ENCODE measurements around the gene PTCH2.

PTCH2 gene

DNA sequence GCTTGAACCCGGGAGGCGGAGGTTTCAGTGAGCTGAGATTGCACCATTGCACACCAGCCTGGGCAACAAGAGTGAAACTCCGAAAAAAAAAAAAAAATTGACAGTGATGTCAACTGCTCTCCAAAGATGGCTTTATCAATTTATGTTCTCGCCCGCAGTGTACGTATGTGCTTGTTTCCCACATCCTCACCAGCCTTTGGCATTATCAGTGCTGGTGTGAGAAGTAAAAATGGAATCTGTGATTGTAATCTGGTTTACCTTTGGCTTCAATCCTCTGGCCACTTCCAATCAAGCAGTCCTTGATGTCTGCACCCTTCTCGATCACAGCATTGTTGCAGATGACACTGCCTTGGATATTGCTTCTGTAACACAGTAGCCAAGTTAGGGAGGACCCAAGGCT lies 14.4 kb upstream of the PTCH2 start:
- TF ChIP-seq, protein P1, sequence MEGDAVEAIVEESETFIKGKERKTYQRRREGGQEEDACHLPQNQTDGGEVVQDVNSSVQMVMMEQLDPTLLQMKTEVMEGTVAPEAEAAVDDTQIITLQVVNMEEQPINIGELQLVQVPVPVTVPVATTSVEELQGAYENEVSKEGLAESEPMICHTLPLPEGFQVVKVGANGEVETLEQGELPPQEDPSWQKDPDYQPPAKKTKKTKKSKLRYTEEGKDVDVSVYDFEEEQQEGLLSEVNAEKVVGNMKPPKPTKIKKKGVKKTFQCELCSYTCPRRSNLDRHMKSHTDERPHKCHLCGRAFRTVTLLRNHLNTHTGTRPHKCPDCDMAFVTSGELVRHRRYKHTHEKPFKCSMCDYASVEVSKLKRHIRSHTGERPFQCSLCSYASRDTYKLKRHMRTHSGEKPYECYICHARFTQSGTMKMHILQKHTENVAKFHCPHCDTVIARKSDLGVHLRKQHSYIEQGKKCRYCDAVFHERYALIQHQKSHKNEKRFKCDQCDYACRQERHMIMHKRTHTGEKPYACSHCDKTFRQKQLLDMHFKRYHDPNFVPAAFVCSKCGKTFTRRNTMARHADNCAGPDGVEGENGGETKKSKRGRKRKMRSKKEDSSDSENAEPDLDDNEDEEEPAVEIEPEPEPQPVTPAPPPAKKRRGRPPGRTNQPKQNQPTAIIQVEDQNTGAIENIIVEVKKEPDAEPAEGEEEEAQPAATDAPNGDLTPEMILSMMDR (IDR thresholded peaks at IDR 0.05; ENCODE audit: control insufficient read depth, insufficient read depth, low read depth, low read length, missing control alignments), result no peak
- no peak for DNase-seq (ENCODE audit: low read depth)

DNA sequence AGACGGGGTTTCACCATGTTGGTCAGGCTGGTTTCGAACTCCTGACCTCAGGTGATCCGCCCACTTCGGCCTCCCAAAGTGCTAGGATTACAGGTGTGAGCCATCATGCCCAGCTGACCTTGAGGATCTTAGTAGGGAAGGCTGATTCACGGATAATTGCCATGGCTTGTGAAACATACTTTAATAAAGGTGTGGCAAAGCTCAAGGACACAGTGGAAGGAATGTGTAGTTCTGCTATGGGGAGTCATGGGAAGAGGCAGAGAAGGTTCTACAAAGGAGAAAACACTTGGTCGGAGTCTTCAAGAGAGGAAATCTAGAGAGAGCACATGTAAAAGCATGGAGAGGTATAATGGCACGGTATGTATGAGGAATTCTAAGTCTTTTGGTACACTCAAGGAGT lies 12.7 kb upstream of the PTCH2 start:
- DNase-seq (ENCODE audit: low read depth), result no peak
- no peak overlapping the region for H3K4me3 ChIP-seq (ENCODE audit: control insufficient read depth, low read depth, low read length)
- TF ChIP-seq, protein P1 (IDR thresholded peaks at IDR 0.05; ENCODE audit: control insufficient read depth, insufficient read depth, low read depth, low read length, missing control alignments), result no peak

More for the DNA sequence above, 14.4 kb upstream of the PTCH2 start:
- no peak overlapping the region for H3K4me3 ChIP-seq (ENCODE audit: control insufficient read depth, low read depth, low read length)

GRCh38 chr1:44854970-44855369 lies 11.9 kb upstream of the PTCH2 start:
- DNase-seq (ENCODE audit: low read depth), result no peak
- TF ChIP-seq, protein P1 (IDR thresholded peaks at IDR 0.05; ENCODE audit: control insufficient read depth, insufficient read depth, low read depth, low read length, missing control alignments), result no peak
- no peak overlapping the region for H3K4me3 ChIP-seq (ENCODE audit: control insufficient read depth, low read depth, low read length)

- DNase-seq (ENCODE audit: low read depth), result no peak
- H3K4me3 ChIP-seq (ENCODE audit: control insufficient read depth, low read depth, low read length), result no peak overlapping the region
- TF ChIP-seq, protein P1 (IDR thresholded peaks at IDR 0.05; ENCODE audit: control insufficient read depth, insufficient read depth, low read depth, low read length, missing control alignments), result no peak
Measured at GRCh38 chr1:44853201-44853600, 10.1 kb upstream of the PTCH2 start.

GRCh38 chr1:44851308-44851707 lies 8.3 kb upstream of the PTCH2 start:
- H3K4me3 ChIP-seq (ENCODE audit: control insufficient read depth, low read depth, low read length), result no peak overlapping the region
- DNase-seq (ENCODE audit: low read depth), result no peak
- TF ChIP-seq, protein P1 (IDR thresholded peaks at IDR 0.05; ENCODE audit: control insufficient read depth, insufficient read depth, low read depth, low read length, missing control alignments), result no peak

- no peak overlapping the region for H3K4me3 ChIP-seq (ENCODE audit: control insufficient read depth, low read depth, low read length)
- TF ChIP-seq, protein P1 (IDR thresholded peaks at IDR 0.05; ENCODE audit: control insufficient read depth, insufficient read depth, low read depth, low read length, missing control alignments), result no peak
- DNase-seq (ENCODE audit: low read depth), result no peak
Measured at GRCh38 chr1:44849575-44850132, 6.6 kb upstream of the PTCH2 start.

Data from AG09309 (cell line).